ENCODE measurements around the gene TOP1.

TOP1 gene

GRCh38 chr20:41148942-41149341 lies 120.3 kb downstream of the TOP1 start:
- DNase-seq = no peak

GRCh38 chr20:41150664-41151063 lies 122.0 kb downstream of the TOP1 start:
- DNase-seq = peak; percentile 76

GRCh38 chr20:41151134-41151869 lies 122.7 kb downstream of the TOP1 start:
- no peak for DNase-seq

- no peak for DNase-seq
Observed at GRCh38 chr20:41152108-41152757, 123.6 kb downstream of the TOP1 start.

- no peak for DNase-seq
Observed at GRCh38 chr20:41154436-41155176, 126.0 kb downstream of the TOP1 start.

GRCh38 chr20:41155261-41155660 lies 126.6 kb downstream of the TOP1 start:
- no peak for DNase-seq

- no peak for DNase-seq
Observed at GRCh38 chr20:41158082-41158625, 129.5 kb downstream of the TOP1 start.

- DNase-seq = no peak
Observed at GRCh38 chr20:41159547-41159946, 130.9 kb downstream of the TOP1 start.

GRCh38 chr20:41160686-41161085 lies 132.1 kb downstream of the TOP1 start:
- DNase-seq = no peak

- no peak for DNase-seq
Observed at GRCh38 chr20:41161886-41162285, 133.3 kb downstream of the TOP1 start.

GRCh38 chr20:41162396-41162795 lies 133.8 kb downstream of the TOP1 start:
- no peak for DNase-seq

- DNase-seq = no peak
Observed at GRCh38 chr20:41163821-41164220, 135.2 kb downstream of the TOP1 start.

GRCh38 chr20:41165001-41165882 lies 136.6 kb downstream of the TOP1 start:
- no peak for DNase-seq

- no peak for DNase-seq
Observed at GRCh38 chr20:41166201-41167117, 137.8 kb downstream of the TOP1 start.

GRCh38 chr20:41167118-41167470 lies 138.5 kb downstream of the TOP1 start:
- no peak for DNase-seq

- DNase-seq = peak; percentile 64
Observed at GRCh38 chr20:41167481-41168253, 139.0 kb downstream of the TOP1 start.

GRCh38 chr20:41168281-41169161 lies 139.9 kb downstream of the TOP1 start:
- no peak for DNase-seq

GRCh38 chr20:41169162-41169690 lies 140.6 kb downstream of the TOP1 start:
- no peak for DNase-seq

- DNase-seq = no peak
Observed at GRCh38 chr20:41169791-41170351, 141.2 kb downstream of the TOP1 start.
